Uterus (tissue), 4 donors: ENCODE measurements around the gene GPR33. TPM values are rescaled to one million over a fixed set of nuclear protein-coding genes. Genes with fewer than 3 reads are reported as not detected.

ENCODE experiments used
- DNase-seq, 2 donors: peaks; one replicate each; pipeline ENCODE4 v3.0.0-alpha.2; 2019 to 2020
- H3K27ac ChIP-seq, 2 donors: fragments of 200-600 bp; sonication (generic); 1 replicate in 1 of 2; 2 replicates in 1 of 2; pipeline ENCODE4 v1.5.1; 2016 to 2018
- H3K27me3 ChIP-seq, 2 donors: fragments of 200-600 bp; sonication (generic); one replicate each; pipeline ENCODE4 v1.5.1; 2018 to 2019; ENCODE audit warnings: control low read depth in 1 of 2
- H3K36me3 ChIP-seq, 2 donors: fragments of 200-600 bp; sonication (generic); one replicate each; pipeline ENCODE4 v1.5.1; 2019; ENCODE audit warnings: control low read depth in 1 of 2
- H3K4me1 ChIP-seq, 2 donors: fragments of 200-600 bp; sonication (generic); one replicate each; pipeline ENCODE4 v1.5.1; 2018 to 2019; ENCODE audit warnings: control low read depth in 1 of 2
- H3K4me3 ChIP-seq, 2 donors: fragments of 200-600 bp; sonication (generic); 1 replicate in 1 of 2; 2 replicates in 1 of 2; pipeline ENCODE4 v1.5.1; 2018 to 2019; ENCODE audit warnings: mild to moderate bottlenecking in 1 of 2
- H3K9me3 ChIP-seq, 2 donors: fragments of 200-600 bp; sonication (generic); one replicate each; pipeline ENCODE4 v1.5.1; 2019; ENCODE audit warnings: control low read depth in 1 of 2
- CTCF ChIP-seq, 4 experiments: fragments of 200-600 bp in 2 of 4; fragments of 450-650 bp in 2 of 4; sonication (generic) in 2 of 4; IDR thresholded peaks; one replicate each; pipeline ENCODE4 v1.5.1; 2016 to 2019; ENCODE audit warnings: antibody characterized with exemption in 4 of 4, mild to moderate bottlenecking in 2 of 4, moderate library complexity in 1 of 4
- POLR2A ChIP-seq, 2 donors: fragments of 450-650 bp; IDR thresholded peaks; one replicate each; pipeline ENCODE4 v1.6.1; 2016; ENCODE audit warnings: antibody characterized with exemption in 2 of 2, mild to moderate bottlenecking in 1 of 2, moderate library complexity in 1 of 2
- intact Hi-C: fragments of 100-400 bp; cut with DNase I; formaldehyde crosslinking; loops from one replicate; pipeline ENCODE4 v1.15.1; 2023; ENCODE audit warnings: low total_unique reads
- total RNA-seq, 4 donors: library from RNA; depleted of rRNA in 3 of 4; stranded (reverse); fragments of >200 nt in 3 of 4; gene quantifications; one replicate each; pipeline versions ENCODE4 v1.1.0 to v1.2.4, GENCODE V29; 2014 to 2023
- donor health status: DM: yes; HTN: yes; CAD: no.

Gene GPR33
- total RNA-seq, 4 donors from 2014 or later = not detected

- no peak for DNase-seq
- H3K4me1 ChIP-seq = peaks cover 0 to 4% of the 10 kb centered on the region in 2 donors
- H3K9me3 ChIP-seq = no peaks in the 10 kb centered on the region
- H3K27ac ChIP-seq = no peak overlapping the region
- H3K27me3 ChIP-seq = no peaks in the 10 kb centered on the region
- TF ChIP-seq POLR2A (IDR thresholded peaks at IDR 0.05) (no peak), CTCF (IDR thresholded peaks at IDR 0.05) (no peak)
- no peaks in the 10 kb centered on the region for H3K36me3 ChIP-seq
- intact Hi-C loops = loop anchor here (10.0 kb wide), 1 partner anchor 753 kb away; no protein-coding TSS in a partner anchor
- H3K4me3 ChIP-seq = no peak overlapping the region
Measured at GRCh38 chr14:31501870-31502269, 14.0 kb upstream of the GPR33 start.

GRCh38 chr14:31492759-31493498, 5.1 kb upstream of the GPR33 start:
- Histone ChIP-seq H3K9me3 (no peaks in the 10 kb centered on the region), H3K27ac (no peak overlapping the region), H3K27me3 (no peaks in the 10 kb centered on the region), H3K4me3 (no peak overlapping the region), H3K36me3 (no peaks in the 10 kb centered on the region), H3K4me1 (no peaks in the 10 kb centered on the region)
- DNase-seq = no peak
- intact Hi-C loops = no loop called here
- TF ChIP-seq POLR2A (IDR thresholded peaks at IDR 0.05) (no peak), CTCF (IDR thresholded peaks at IDR 0.05) (no peak)

GRCh38 chr14:31489691-31490090, 1.9 kb upstream of the GPR33 start:
- Histone ChIP-seq H3K27me3 (no peaks in the 10 kb centered on the region), H3K4me1 (no peaks in the 10 kb centered on the region), H3K36me3 (no peaks in the 10 kb centered on the region), H3K4me3 (no peak overlapping the region), H3K27ac (no peak overlapping the region), H3K9me3 (no peaks in the 10 kb centered on the region)
- DNase-seq = no peak
- no peak for TF ChIP-seq CTCF (IDR thresholded peaks at IDR 0.05)
- TF ChIP-seq POLR2A (IDR thresholded peaks at IDR 0.05) = no peak
- intact Hi-C loops = no loop called here

DNA sequence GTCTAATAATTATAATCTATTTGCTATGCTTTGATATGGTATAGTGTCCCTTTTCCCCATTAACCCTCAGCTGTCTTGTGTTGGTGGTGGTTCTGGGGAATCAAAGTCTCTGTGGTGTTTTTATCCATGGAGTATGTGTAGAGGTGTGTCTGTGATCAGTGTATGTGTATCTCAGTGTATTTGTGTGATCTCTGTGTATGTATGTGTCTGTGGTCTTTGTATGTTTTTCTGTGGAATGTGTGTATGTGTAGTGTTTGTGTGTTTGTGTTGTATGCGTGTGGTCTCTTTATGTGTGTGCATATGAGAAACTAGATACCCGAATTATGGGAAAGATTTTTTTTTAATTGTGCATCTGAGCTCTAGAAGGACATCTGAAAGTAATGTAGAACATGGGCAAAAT, 1.1 kb downstream of the GPR33 start:
- H3K4me3 ChIP-seq = no peak overlapping the region
- no peaks in the 10 kb centered on the region for H3K27me3 ChIP-seq
- no peaks in the 10 kb centered on the region for H3K9me3 ChIP-seq
- H3K36me3 ChIP-seq = no peaks in the 10 kb centered on the region
- no peaks in the 10 kb centered on the region for H3K4me1 ChIP-seq
- intact Hi-C loops = no loop called here
- H3K27ac ChIP-seq = no peak overlapping the region
- TF ChIP-seq CTCF (IDR thresholded peaks at IDR 0.05) (no peak), POLR2A (IDR thresholded peaks at IDR 0.05) (no peak)
- DNase-seq = no peak

DNA sequence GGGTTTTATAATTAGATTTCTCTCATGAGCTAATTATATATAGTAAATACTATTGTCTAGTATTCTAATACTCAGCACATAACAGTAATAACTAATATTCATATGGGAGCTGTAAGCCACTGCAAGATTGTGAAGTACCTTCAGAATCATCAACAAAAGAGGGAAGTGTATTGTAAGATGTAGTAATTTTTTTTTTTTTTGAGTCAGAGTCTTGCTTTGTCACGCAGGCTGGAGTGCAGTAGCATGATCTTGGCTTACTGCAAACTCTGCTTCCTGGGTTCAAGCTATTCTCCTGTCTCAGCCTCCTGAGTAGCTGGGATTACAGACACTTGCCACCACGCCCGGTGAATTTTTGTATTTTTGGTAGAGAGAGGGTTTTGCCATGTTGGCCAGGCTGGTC, 3.1 kb downstream of the GPR33 start:
- Histone ChIP-seq H3K4me1 (no peaks in the 10 kb centered on the region), H3K4me3 (no peak overlapping the region), H3K27ac (no peak overlapping the region), H3K27me3 (no peaks in the 10 kb centered on the region), H3K36me3 (no peaks in the 10 kb centered on the region), H3K9me3 (no peaks in the 10 kb centered on the region)
- no peak for TF ChIP-seq CTCF (IDR thresholded peaks at IDR 0.05)
- no peak for TF ChIP-seq POLR2A (IDR thresholded peaks at IDR 0.05)
- intact Hi-C loops = no loop called here
- no peak for DNase-seq
